Mesendoderm (in vitro differentiated cells): Measurements from ENCODE around the gene BRMS1L.

Source experiments
- DNase-seq: peaks from one replicate; pipeline ENCODE4 v3.0.0; 2013
- H2AK5ac ChIP-seq: 2 replicates; pipeline ENCODE4 v1.6.1; 2013; ENCODE audit warnings: low read length, inconsistent platforms
- H2BK120ac ChIP-seq: 2 replicates; pipeline ENCODE4 v1.6.1; 2013; ENCODE audit warnings: low read depth, mild to moderate bottlenecking, low read length, moderate library complexity, mixed read lengths
- H2BK15ac ChIP-seq: replicated peaks from 2 replicates; pipeline ENCODE4 v1.6.1; 2013; ENCODE audit warnings: low read depth, mild to moderate bottlenecking, moderate library complexity
- H2BK5ac ChIP-seq: 2 replicates; pipeline ENCODE4 v1.6.1; 2013; ENCODE audit warnings: low read length, inconsistent platforms
- H3K18ac ChIP-seq: 2 replicates; pipeline ENCODE4 v1.6.1; 2013; ENCODE audit warnings: mild to moderate bottlenecking, low read length, mixed read lengths
- H3K23ac ChIP-seq: one replicate; pipeline ENCODE4 v1.6.1; 2013; ENCODE audit warnings: low read length
- H3K27ac ChIP-seq: 2 replicates; pipeline ENCODE4 v1.5.1; 2013; ENCODE audit warnings: low read depth, mild to moderate bottlenecking, inconsistent platforms, low read length, moderate library complexity
- H3K27me3 ChIP-seq: 2 replicates; pipeline ENCODE4 v1.6.1; 2013; ENCODE audit warnings: low read length, control low read depth, mild to moderate bottlenecking, inconsistent platforms; ENCODE audit not compliant: insufficient read depth, poor library complexity
- H3K36me3 ChIP-seq: 2 replicates; pipeline ENCODE4 v1.6.1; 2013; ENCODE audit warnings: low read length, inconsistent platforms; ENCODE audit not compliant: control insufficient read depth, insufficient read depth
- H3K4ac ChIP-seq: one replicate; pipeline ENCODE4 v1.6.1; 2013; ENCODE audit warnings: low read depth, mild to moderate bottlenecking, low read length, moderate library complexity
- H3K4me1 ChIP-seq: 2 replicates; pipeline ENCODE4 v1.6.1; 2013; ENCODE audit warnings: low read depth, low read length, inconsistent platforms; ENCODE audit not compliant: control insufficient read depth
- H3K4me2 ChIP-seq: 2 replicates; pipeline ENCODE4 v1.6.1; 2013; ENCODE audit warnings: low read length
- H3K4me3 ChIP-seq: 2 replicates; pipeline ENCODE4 v1.5.1; 2013; ENCODE audit warnings: mild to moderate bottlenecking, low read length
- H3K56ac ChIP-seq: one replicate; pipeline ENCODE4 v1.6.1; 2013; ENCODE audit warnings: low read length
- H3K79me1 ChIP-seq: 2 replicates; pipeline ENCODE4 v1.6.1; 2013; ENCODE audit warnings: low read length, inconsistent platforms
- H3K79me2 ChIP-seq: 2 replicates; pipeline ENCODE4 v1.6.1; 2013; ENCODE audit warnings: mild to moderate bottlenecking, low read length; ENCODE audit not compliant: control insufficient read depth, insufficient read depth
- H3K9ac ChIP-seq: 2 replicates; pipeline ENCODE4 v1.6.1; 2013; ENCODE audit warnings: low read length, inconsistent platforms
- H4K5ac ChIP-seq: one replicate; pipeline ENCODE4 v1.6.1; 2013; ENCODE audit warnings: low read length
- H4K8ac ChIP-seq: one replicate; pipeline ENCODE4 v1.6.1; 2013; ENCODE audit warnings: low read depth, mild to moderate bottlenecking, control low read depth, low read length, moderate library complexity
- WGBS: extraction: QIAGEN DNeasy Blood & Tissue Kit; methylation state at CpG from one replicate; pipeline ENCODE4 v1.1.7; 2013; ENCODE audit warnings: low lambda C conversion rate, missing lambda C conversion rate; ENCODE audit not compliant: insufficient coverage; ENCODE audit errors: extremely low coverage; 5-methylcytosine and 5-hydroxymethylcytosine counted together

BRMS1L gene

GRCh38 chr14:35915185-35915584 is 89.0 kb downstream of the BRMS1L start:
- Histone ChIP-seq H2BK5ac (no peak overlapping the region), H3K4me3 (no peak overlapping the region)

DNA sequence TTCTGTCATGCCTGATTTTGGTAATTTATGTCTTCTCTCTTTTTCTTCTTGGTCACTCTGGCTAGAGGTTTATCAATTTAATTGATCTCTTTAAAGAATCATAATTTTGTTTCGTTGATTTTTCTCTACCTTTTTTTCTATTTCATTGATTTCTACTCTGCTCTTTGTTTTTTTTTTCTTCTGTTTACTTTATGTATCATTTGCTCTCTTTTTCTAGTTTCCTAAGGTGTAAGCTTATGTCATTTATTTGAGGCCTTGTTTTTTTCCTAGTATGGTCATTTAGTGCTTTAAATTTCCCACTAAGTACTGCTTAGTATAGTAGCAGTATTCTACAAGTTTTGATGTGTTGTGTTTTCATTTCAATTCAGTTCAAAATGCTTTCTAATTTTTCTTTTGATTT is 89.6 kb downstream of the BRMS1L start:
- Histone ChIP-seq H4K5ac (no peak overlapping the region), H3K23ac (no peak overlapping the region), H2AK5ac (no peak overlapping the region), H3K79me2 (no peaks in the 10 kb centered on the region), H3K79me1 (no peaks in the 10 kb centered on the region), H3K9ac (no peak overlapping the region), H3K27ac (no peak overlapping the region), H3K27me3 (no peaks in the 10 kb centered on the region), H4K8ac (no peak overlapping the region), H3K4me2 (no peak overlapping the region), H3K18ac (no peak overlapping the region), H2BK15ac (no peak overlapping the region), H3K4ac (no peak overlapping the region), H3K56ac (no peak overlapping the region), H2BK5ac (no peak overlapping the region), H2BK120ac (no peak overlapping the region), H3K4me1 (no peaks in the 10 kb centered on the region), H3K4me3 (no peak overlapping the region), H3K36me3 (no peaks in the 10 kb centered on the region)
- no peak for DNase-seq
- WGBS = no CpG with 5 or more reads among the region's 1 CpG

More at GRCh38 chr14:35915185-35915584, 89.0 kb downstream of the BRMS1L start:
- Histone ChIP-seq H3K27ac (no peak overlapping the region), H2AK5ac (no peak overlapping the region), H3K27me3 (no peaks in the 10 kb centered on the region), H3K4ac (no peak overlapping the region), H3K4me1 (no peaks in the 10 kb centered on the region), H2BK120ac (no peak overlapping the region), H3K79me2 (no peaks in the 10 kb centered on the region), H3K4me2 (no peak overlapping the region), H3K56ac (no peak overlapping the region), H3K18ac (no peak overlapping the region), H3K23ac (no peak overlapping the region), H4K5ac (no peak overlapping the region), H4K8ac (no peak overlapping the region), H2BK15ac (no peak overlapping the region), H3K9ac (no peak overlapping the region), H3K79me1 (no peaks in the 10 kb centered on the region), H3K36me3 (no peaks in the 10 kb centered on the region)
- no CpG with 5 or more reads among the region's 4 CpGs for WGBS
- no peak for DNase-seq
